Measurements from ENCODE around the gene MORF4L1.
"Not testable (repeated sequence)": the region's sequence is repeated elsewhere in the genome, so short reads cannot be mapped to it uniquely, and the experiment has no call there.

MORF4L1 gene

DNA sequence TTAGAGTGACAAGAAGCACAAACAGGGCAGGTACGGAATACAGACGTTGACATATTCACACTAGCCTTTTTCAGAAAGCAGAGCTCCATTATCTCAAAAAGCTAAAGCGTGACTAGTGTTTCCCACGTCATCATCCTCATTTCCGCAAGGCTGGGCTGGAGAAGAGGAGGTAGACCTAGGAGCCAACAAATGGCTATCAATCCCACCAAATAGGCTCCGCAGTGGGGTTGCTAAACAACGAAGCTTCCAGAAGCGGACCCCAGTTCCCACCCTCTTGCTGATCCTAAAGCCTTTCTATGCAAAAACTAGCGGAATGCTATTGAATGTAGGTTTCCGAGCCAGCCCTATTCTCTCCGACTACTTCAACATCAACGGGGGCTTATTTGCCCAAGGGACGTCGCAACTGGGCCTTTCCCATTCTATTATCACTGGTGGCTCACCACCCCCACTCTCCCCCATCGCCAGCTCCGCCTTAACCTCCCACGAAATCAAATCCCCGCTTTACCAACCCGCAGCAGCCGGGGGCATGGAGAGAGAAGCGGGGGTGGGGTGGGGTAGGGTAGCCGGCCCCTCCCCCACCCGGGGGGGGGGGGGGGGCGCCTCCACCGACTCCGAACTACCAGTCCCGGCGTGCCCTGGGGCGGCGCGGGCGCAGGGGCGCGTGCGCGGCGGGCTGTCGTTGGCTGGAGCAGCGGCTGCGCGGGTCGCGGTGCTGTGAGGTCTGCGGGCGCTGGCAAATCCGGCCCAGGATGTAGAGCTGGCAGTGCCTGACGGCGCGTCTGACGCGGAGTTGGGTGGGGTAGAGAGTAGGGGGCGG is at the start of gene MORF4L1:
TSS of gene MORF4L1 (plus strand) at position 736 of the 817 bp plus-strand sequence. CDS start 128 bp downstream, outside the sequence.
- DNase-seq (ENCODE audit: low spot score): peak; percentile 96

- DNase-seq (ENCODE audit: low spot score): no peak
These were observed 43.8 kb upstream of the MORF4L1 start for GRCh38 chr15:78828920-78829319.

GRCh38 chr15:78830514-78831228 is 42.0 kb upstream of the MORF4L1 start:
- DNase-seq (ENCODE audit: low spot score): no peak

GRCh38 chr15:78831229-78832207 is 41.2 kb upstream of the MORF4L1 start:
- DNase-seq (ENCODE audit: low spot score): no peak

DNA sequence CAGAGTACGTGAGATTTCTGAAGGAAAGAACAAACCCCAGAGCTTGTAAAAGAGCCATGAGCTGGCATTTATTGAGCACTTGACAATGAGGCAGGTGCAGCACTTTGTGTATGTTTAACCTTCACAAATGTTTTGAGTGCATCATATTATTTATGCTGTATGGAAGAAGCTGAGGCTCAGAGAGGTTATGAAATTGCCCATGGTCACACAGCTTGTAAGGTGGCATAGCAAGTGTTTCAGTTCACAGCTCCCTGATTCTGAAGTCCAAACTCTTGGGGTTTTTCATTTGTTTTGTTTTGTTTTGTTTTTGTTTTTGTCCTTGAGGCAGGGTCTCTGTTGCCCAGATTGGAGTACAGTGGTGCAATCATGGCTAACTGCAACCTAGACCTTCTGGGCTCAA is 36.4 kb upstream of the MORF4L1 start:
- no peak for DNase-seq (ENCODE audit: low spot score)

GRCh38 chr15:78837131-78837530 is 35.6 kb upstream of the MORF4L1 start:
- no peak for DNase-seq (ENCODE audit: low spot score)

DNA sequence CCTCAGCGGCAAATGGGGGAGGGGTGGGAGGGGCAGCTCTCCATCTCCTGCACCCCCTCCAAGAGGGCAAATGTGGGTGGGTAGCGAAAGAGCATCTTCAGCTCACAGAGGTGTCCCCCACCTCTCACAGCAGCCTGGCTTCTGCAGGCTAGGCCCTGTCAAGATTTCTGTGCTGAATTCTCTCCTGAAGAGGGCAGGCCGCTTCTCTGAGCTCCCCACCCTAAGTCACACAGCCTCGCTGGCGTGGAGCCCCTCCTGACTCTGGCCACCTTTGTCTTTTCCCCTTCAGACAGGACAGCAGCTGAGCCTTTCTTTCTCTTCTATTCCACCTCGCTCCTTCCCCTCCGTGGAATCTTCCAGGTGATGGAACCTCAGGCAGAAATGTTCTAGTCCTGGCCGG is 35.1 kb upstream of the MORF4L1 start:
- DNase-seq (ENCODE audit: low spot score): no peak

DNA sequence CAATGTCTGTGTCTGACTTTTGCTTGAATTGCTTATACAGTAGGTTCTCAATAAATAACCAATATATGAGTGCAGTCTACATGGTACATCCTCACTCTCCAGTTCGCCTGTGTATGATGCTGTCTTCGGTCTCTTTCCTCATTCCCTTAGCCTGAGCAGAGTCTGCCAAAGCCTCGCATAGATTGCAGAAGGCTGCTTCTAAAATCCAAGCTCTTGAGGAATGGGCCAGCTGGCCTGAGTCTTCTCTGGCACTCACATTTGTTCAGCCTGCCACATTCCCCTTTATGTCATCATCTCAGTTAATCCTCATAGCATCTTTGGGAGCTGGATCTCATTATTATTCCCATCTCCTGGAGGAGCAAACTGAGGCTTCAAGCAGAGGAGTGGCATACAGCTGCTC is 34.2 kb upstream of the MORF4L1 start:
- DNase-seq (ENCODE audit: low spot score): no peak

DNA sequence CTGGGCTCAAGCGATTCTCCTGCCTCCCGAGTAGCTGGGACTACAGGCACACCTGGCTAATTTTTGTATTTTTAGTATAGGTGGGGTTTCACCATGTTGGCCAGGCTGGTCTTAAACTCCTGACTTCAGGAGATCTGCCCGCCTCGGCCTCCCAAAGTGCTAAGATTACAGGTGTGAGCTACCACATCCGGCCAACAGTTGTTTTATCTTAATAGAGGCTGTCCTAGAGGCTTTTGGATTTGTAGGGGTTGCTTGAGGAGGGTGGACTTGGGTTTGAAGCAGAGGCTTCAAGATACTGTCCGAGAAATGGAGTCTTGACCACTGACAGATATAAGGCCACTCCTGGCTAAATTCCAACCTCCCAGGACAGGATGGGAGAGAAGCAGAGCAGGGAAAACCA is 33.5 kb upstream of the MORF4L1 start:
- not testable (repeated sequence) for DNase-seq (ENCODE audit: low spot score)

DNA sequence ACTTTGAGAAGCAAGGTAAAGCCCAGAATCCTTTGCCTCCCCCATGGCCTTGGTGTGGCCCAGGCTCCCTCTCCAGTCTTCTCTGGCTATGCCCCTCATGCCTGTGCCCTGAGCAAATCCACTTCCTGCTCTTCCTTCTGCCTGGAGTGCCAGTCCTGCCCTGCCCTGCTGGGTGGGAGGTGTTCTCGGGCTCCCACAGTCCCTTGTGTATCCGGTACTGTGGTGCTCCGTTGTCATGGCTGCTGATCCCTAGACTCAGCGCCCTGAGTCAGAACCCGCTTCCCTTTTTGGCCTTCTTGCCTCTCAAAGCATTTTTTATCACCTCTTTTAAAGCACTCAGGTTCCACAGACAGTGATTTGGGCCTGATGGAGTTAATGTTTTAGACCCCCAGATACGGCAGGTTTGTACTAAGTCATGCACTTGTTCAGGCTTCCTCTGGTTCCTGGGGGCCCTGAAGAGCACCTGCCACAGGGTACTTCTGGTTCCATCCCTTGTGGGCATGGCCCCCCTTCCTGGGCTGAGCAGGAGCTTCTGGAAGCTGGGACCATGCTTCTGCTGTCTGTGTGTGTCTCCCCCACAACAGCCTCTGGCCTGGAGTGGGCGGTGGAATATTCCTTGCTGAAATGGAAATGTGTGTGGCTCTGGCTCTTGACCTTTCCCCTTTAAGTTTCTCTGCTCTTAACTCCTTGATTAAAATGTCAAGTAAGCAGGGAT is 31.9 kb upstream of the MORF4L1 start:
- DNase-seq (ENCODE audit: low spot score): no peak

- no peak for DNase-seq (ENCODE audit: low spot score)
These were observed 31.3 kb upstream of the MORF4L1 start for GRCh38 chr15:78841376-78841706.

DNA sequence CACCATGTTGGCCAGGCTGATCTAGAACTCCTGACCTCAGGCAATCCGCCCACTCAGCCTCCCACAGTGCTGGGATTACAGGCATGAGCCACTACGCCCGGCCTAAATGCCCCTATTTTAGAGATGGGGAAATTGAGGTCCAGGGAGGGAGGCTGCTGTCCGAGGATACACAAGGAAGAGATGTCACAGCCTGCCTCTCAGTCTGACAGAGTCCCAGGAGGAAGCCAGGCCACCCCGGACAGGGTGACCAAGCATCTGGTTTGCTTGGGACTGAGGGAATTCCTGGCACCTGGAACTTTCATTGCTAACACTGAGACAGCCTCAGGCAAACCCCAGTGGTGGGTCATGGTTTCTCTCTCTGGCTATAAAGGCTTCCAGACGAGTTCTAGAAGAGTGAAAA is 30.8 kb upstream of the MORF4L1 start:
- DNase-seq (ENCODE audit: low spot score): no peak

- DNase-seq (ENCODE audit: low spot score): no peak
These were observed 30.2 kb upstream of the MORF4L1 start for GRCh38 chr15:78842519-78842918.

- DNase-seq (ENCODE audit: low spot score): not testable (repeated sequence)
These were observed 25.8 kb upstream of the MORF4L1 start for GRCh38 chr15:78846906-78847305.

DNA sequence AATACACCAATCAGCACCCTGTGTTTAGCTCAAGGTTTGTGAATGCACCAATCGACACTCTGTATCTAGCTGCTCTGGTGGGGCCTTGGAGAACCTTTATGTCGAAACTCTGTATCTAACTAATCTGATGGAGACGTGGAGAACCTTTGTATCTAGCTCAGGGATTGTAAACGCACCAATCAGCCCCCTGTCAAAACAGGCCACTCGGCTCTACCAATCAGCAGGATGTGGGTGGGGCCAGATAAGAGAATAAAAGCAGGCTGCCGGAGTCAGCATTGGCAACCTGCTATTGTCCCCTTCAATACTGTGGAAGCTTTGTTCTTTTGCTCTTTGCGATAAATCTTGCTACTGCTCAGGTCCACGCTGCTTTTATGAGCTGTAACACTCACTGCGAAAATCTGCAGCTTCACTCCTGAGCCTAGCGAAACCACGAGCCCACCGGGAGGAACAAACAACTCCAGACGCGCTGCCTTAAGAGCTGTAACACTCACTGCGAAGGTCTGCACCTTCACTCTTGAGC is 25.2 kb upstream of the MORF4L1 start:
- DNase-seq (ENCODE audit: low spot score): not testable (repeated sequence)

DNA sequence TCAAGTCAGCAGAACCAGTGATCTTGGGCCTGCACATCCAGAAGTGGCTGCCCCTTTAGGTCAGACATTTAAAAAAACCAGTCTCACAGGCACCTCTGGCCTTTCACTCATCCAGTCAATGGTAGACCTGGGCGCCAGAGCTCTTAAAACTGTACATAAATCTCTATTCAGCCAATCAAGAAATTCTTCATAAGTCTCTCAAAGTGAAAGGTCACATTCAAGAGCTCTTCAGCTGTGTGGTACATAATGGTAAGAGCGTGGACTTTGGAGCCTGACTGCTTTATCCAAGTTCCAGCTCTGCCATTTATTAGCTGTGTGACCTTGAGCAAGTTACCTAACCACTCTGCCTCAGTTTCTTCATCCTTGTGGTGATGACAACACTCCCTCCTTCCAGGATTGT is 22.3 kb upstream of the MORF4L1 start:
- DNase-seq (ENCODE audit: low spot score): no peak

- DNase-seq (ENCODE audit: low spot score): peak; percentile 77
These were observed 21.5 kb upstream of the MORF4L1 start for GRCh38 chr15:78850941-78851755.

DNA sequence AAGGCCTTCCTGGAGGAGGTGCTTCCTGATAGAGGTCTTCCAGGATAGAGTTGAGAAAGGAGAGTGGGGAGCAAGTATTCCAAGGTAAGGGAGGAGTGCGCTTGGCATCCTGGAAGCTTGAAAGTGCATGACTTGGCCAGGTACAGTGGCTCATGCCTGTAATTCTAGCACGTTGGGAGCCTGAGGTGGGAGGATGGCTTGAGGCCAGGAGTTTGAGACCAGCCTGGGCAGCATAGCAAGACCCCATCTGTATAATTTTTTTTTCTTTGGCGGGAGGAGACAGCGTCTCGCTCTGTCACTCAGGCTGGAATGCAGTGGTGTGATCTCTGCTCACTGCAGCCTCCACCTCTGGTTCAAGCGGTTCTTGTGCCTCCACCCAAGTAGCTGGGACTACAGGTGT is 19.2 kb upstream of the MORF4L1 start:
- DNase-seq (ENCODE audit: low spot score): no peak

DNA sequence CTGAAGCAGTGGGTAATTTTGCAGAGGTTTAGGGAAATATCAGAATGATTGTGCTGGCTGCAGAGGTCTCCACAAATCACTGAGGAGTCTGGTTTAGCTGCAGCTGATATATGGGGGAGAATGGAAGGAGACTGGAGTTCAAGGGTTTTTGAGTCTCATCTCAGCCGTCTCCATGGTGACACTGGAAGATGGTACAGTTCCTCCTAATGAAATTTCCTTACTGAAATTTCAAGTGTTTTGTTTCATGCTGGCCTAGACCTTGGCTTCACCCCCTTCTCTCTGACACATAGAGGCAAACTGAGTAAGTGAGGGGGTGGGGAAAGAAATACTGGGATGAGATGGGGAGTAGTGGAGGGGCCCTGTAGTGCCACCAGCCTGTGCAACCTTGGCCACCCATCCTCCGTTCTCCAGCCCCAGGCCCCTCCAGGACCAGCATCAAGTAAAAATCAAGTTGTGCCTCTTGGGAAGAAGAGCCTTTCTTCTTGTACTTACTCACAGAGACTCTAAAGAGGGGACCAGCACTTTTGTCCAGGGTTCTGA is 17.8 kb upstream of the MORF4L1 start:
- no peak for DNase-seq (ENCODE audit: low spot score)

GRCh38 chr15:78855746-78856145 is 16.9 kb upstream of the MORF4L1 start:
- DNase-seq (ENCODE audit: low spot score): no peak

All from globus pallidus (tissue), 1 donor.